CD4-positive, alpha-beta T cell (primary cell): ENCODE results near the gene CD163. TPM values are rescaled to one million over a fixed set of nuclear protein-coding genes. Genes with fewer than 3 reads are reported as not detected.

ENCODE experiments used
- ATAC-seq: fragments of 200-7000 bp; cut with Tn5 transposase; one replicate; pipeline ENCODE4 v1.10.0; 2022; ENCODE audit warnings: mild to moderate bottlenecking; ENCODE audit not compliant: poor library complexity
- CTCF ChIA-PET: fragments of 350-600 bp; sonication (Branson Sonifier 250); formaldehyde crosslinking; loops from one replicate; lab custom pipeline; 2021; ENCODE audit warnings: antibody characterized with exemption, inconsistent platforms; lab: Charles Lee
- POLR2A ChIA-PET: fragments of 350-600 bp; sonication (Branson Sonifier 250); formaldehyde crosslinking; loops from one replicate; lab custom pipeline; 2021; ENCODE audit warnings: antibody characterized with exemption, inconsistent platforms; lab: Charles Lee
- DNase-seq, 14 experiments: peaks; one replicate each; pipeline ENCODE4 v3.0.0-alpha.2; 2013 to 2020; ENCODE audit warnings: mixed read lengths in 2 of 14
- H3K27ac ChIP-seq, 2 donors: one replicate each; pipeline versions ENCODE4 v1.5.1 to v1.7.0; 2013; ENCODE audit warnings: low read length in 2 of 2, low read depth in 1 of 2, mild to moderate bottlenecking in 1 of 2
- H3K27me3 ChIP-seq, 2 experiments: 1 replicate in 1 of 2; 2 replicates in 1 of 2; pipeline versions ENCODE4 v1.6.1 to v1.7.0; 2013; ENCODE audit warnings: low read length in 2 of 2, control low read depth in 1 of 2, mild to moderate bottlenecking in 1 of 2, moderate library complexity in 1 of 2; ENCODE audit not compliant: insufficient read depth in 2 of 2, control insufficient read depth in 1 of 2
- H3K36me3 ChIP-seq: one replicate; pipeline ENCODE4 v1.6.1; 2013; ENCODE audit warnings: low read length, control low read depth; ENCODE audit not compliant: insufficient read depth
- H3K4me1 ChIP-seq: one replicate; pipeline ENCODE4 v1.6.1; 2013; ENCODE audit warnings: low read length, control low read depth; ENCODE audit not compliant: insufficient read depth
- H3K4me3 ChIP-seq: one replicate; pipeline ENCODE4 v1.5.1; 2013; ENCODE audit warnings: mild to moderate bottlenecking, low read length, moderate library complexity
- H3K9me3 ChIP-seq, 2 experiments: 1 replicate in 1 of 2; 2 replicates in 1 of 2; pipeline versions ENCODE4 v1.6.1 to v1.7.0; 2013; ENCODE audit warnings: low read length in 2 of 2, mild to moderate bottlenecking in 2 of 2, control low read depth in 1 of 2, moderate library complexity in 1 of 2; ENCODE audit not compliant: control insufficient read depth in 1 of 2, insufficient read depth in 1 of 2
- H3K27ac Mint-ChIP-seq: one replicate; pipeline ENCODE4 v1.8.0; 2020; ENCODE audit warnings: mixed read lengths
- H3K27me3 Mint-ChIP-seq: one replicate; pipeline ENCODE4 v1.8.0; 2021; ENCODE audit warnings: mixed read lengths
- H3K36me3 Mint-ChIP-seq: one replicate; pipeline ENCODE4 v1.8.0; 2021; ENCODE audit warnings: low read depth, mixed read lengths
- H3K4me1 Mint-ChIP-seq: one replicate; pipeline ENCODE4 v1.8.0; 2021; ENCODE audit warnings: low read depth, mixed read lengths
- H3K4me3 Mint-ChIP-seq: one replicate; pipeline ENCODE4 v1.8.0; 2020; ENCODE audit warnings: mild to moderate bottlenecking, mixed read lengths
- H3K9me3 Mint-ChIP-seq: one replicate; pipeline ENCODE4 v1.8.0; 2020; ENCODE audit warnings: mixed read lengths
- CTCF ChIP-seq: fragments of 200-600 bp; IDR thresholded peaks from one replicate; pipeline ENCODE4 v1.8.0; 2022; ENCODE audit warnings: antibody characterized with exemption, mild to moderate bottlenecking
- intact Hi-C, 2 experiments: fragments of 100-400 bp; cut with DNase I in 1 of 2; cut with micrococcal nuclease in 1 of 2; formaldehyde crosslinking; loops; one replicate each; pipeline versions ENCODE4 v1.15.1 to v1.9.0; 2023 to 2025; cut with DNase I, micrococcal nuclease
- total RNA-seq, 174 experiments: library from RNA in 2 of 174; stranded (reverse) in 2 of 174; gene quantifications; one replicate each; pipeline ENCODE4 v1.2.3 and lab custom pipeline; 2021 to 2026

CD163 gene
- total RNA-seq, 2 experiments from 2014 or later, result 1.1 TPM

GRCh38 chr12:7493006-7493405 lies 10.6 kb downstream of the CD163 start:
- CTCF ChIA-PET, result no interaction called here
- H3K9me3 ChIP-seq, result no peaks in the 10 kb centered on the region
- Mint-ChIP-seq H3K9me3 (no peaks in the 10 kb centered on the region), H3K4me1 (no peaks in the 10 kb centered on the region), H3K4me3 (no peak overlapping the region), H3K27me3 (peaks cover 30% of the 10 kb centered on the region), H3K36me3 (no peaks in the 10 kb centered on the region), H3K27ac (no peak overlapping the region)
- no peak overlapping the region for H3K27ac ChIP-seq
- H3K27me3 ChIP-seq, result peaks cover 0 to 11% of the 10 kb centered on the region in 2 experiments
- H3K4me3 ChIP-seq, result no peak overlapping the region
- no peak for TF ChIP-seq CTCF
- DNase-seq (no peak), ATAC-seq (no peak)
- POLR2A ChIA-PET, result no interaction called here
- intact Hi-C loops, result no loop called here
- H3K4me1 ChIP-seq, result no peaks in the 10 kb centered on the region
- no peaks in the 10 kb centered on the region for H3K36me3 ChIP-seq

GRCh38 chr12:7486512-7486911 lies 17.1 kb downstream of the CD163 start:
- TF ChIP-seq CTCF, result no peak
- ATAC-seq (no peak), DNase-seq (no peak)
- H3K9me3 Mint-ChIP-seq, result no peaks in the 10 kb centered on the region
- no peaks in the 10 kb centered on the region for H3K4me1 Mint-ChIP-seq
- no peak overlapping the region for H3K27ac Mint-ChIP-seq
- Histone ChIP-seq H3K4me1 (no peaks in the 10 kb centered on the region), H3K4me3 (no peak overlapping the region), H3K27me3 (peaks cover 0 to 3% of the 10 kb centered on the region in 2 experiments), H3K9me3 (no peaks in the 10 kb centered on the region), H3K36me3 (no peaks in the 10 kb centered on the region), H3K27ac (no peak overlapping the region)
- H3K4me3 Mint-ChIP-seq, result no peak overlapping the region
- ChIA-PET CTCF (no interaction called here), POLR2A (no interaction called here)
- intact Hi-C loops, result no loop called here
- H3K27me3 Mint-ChIP-seq, result no peaks in the 10 kb centered on the region
- H3K36me3 Mint-ChIP-seq, result no peaks in the 10 kb centered on the region

- ATAC-seq (no peak), DNase-seq (no peak)
- Mint-ChIP-seq H3K4me1 (no peaks in the 10 kb centered on the region), H3K27ac (no peak overlapping the region), H3K27me3 (no peaks in the 10 kb centered on the region), H3K4me3 (no peak overlapping the region), H3K36me3 (no peaks in the 10 kb centered on the region), H3K9me3 (no peaks in the 10 kb centered on the region)
- ChIA-PET CTCF (no interaction called here), POLR2A (no interaction called here)
- H3K4me3 ChIP-seq, result no peak overlapping the region
- H3K36me3 ChIP-seq, result no peaks in the 10 kb centered on the region
- intact Hi-C loops, result no loop called here
- no peaks in the 10 kb centered on the region for H3K4me1 ChIP-seq
- H3K27me3 ChIP-seq, result peaks cover 0 to 4% of the 10 kb centered on the region in 2 experiments
- H3K9me3 ChIP-seq, result no peaks in the 10 kb centered on the region
- no peak overlapping the region for H3K27ac ChIP-seq
- no peak for TF ChIP-seq CTCF
These were observed 18.5 kb downstream of the CD163 start for GRCh38 chr12:7485095-7485494.
